Peyer's patch (tissue), 4 donors: Measurements from ENCODE around the gene MRPL17.

Experiments used
- CTCF ChIP-seq, 6 experiments: fragments of 450-650 bp in 4 of 6; fragments of 200-600 bp in 2 of 6; sonication (generic) in 1 of 6; IDR thresholded peaks; one replicate each; pipeline ENCODE4 v1.5.1; 2017 to 2019; ENCODE audit warnings: antibody characterized with exemption in 6 of 6, mild to moderate bottlenecking in 3 of 6, moderate library complexity in 1 of 6
- POLR2A ChIP-seq, 2 donors: fragments of 450-650 bp; IDR thresholded peaks; one replicate each; pipeline ENCODE4 v1.5.1; 2017; ENCODE audit warnings: antibody characterized with exemption in 2 of 2, mild to moderate bottlenecking in 2 of 2, moderate library complexity in 2 of 2

GRCh38 chr11:6666302-6667183, 16.6 kb downstream of the MRPL17 start:
- TF ChIP-seq CTCF (IDR thresholded peaks at IDR 0.05) = no peak
- TF ChIP-seq POLR2A (IDR thresholded peaks at IDR 0.05) = no peak
